ENCODE data around the gene LRRC41. TPM values are rescaled to one million over a fixed set of nuclear protein-coding genes. Genes with fewer than 3 reads are reported as not detected.

Gene LRRC41
- total RNA-seq, 5 donors from 2014 or later (not counting 1 experiment from before 2014, with no cell fraction given): 31.4 to 35.3 (median 34.6) TPM

DNA sequence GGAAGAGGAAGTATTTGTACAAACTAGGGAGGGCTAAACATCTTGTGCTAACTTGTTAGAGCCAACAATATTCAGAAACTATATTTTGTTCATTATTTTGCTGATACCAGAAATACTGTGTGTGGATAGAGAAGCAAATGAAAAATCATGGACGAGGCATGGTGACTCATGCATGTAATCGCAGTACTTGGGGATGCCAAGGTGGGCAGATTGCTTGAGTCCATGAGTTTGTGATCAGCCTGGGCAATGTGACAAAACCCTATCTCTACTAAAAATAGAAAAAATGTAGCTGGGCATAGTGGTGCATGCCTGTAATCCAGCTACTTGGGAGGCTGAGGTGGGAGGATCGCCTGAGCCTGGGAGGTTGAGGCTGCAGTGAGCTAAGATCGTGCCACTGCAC is 13.4 kb downstream of the LRRC41 start:
- POLR2A ChIA-PET: interaction anchor here (0.6 to 0.8 kb wide), 3 partner anchors 13 to 45 kb away, joined by 3 to 8 read pairs (median 3); partner anchors contain the start of gene RAD54L (in 1 of the 2)
- Histone ChIP-seq H3K27ac (ENCODE audit: low read length) (no peak overlapping the region), H3K9me3 (no peaks in the 10 kb centered on the region), H3K4me3 (ENCODE audit: control insufficient read depth in 1 of 2, extremely low read depth in 1 of 2, low read length in 1 of 2) (no peak overlapping the region), H3K27me3 (replicated peaks in 1 of 2; ENCODE audit: control insufficient read depth in 2 of 2, extremely low read depth in 1 of 2, insufficient read depth in 2 of 2, low read length in 1 of 2) (no peaks in the 10 kb centered on the region), H3K4me1 (ENCODE audit: control insufficient read depth in 1 of 2, extremely low read depth in 1 of 2, insufficient read depth in 2 of 2, low read length in 2 of 2) (peaks cover 0 to 12% of the 10 kb centered on the region in 2 experiments), H3K36me3 (ENCODE audit: control insufficient read depth in 2 of 2, extremely low read depth in 1 of 2, insufficient read depth in 1 of 2, low read length in 1 of 2) (peaks cover under 1 to 13% of the 10 kb centered on the region in 2 donors)
- Mint-ChIP-seq H3K9me3 (no peaks in the 10 kb centered on the region), H3K27ac (no peak overlapping the region), H3K36me3 (peaks cover 19% of the 10 kb centered on the region), H3K4me1 (peaks cover 2 to 18% (median 5%) of the 10 kb centered on the region in 3 donors), H3K27me3 (no peaks in the 10 kb centered on the region), H3K4me3 (no peak overlapping the region)
- CTCF ChIA-PET: no interaction called here
- WGBS (ENCODE audit: insufficient coverage): no CpG with 5 or more reads among the region's 4 CpGs
- ATAC-seq (replicated peaks in 1 of 4) (no peak), DNase-seq (no peak)

DNA sequence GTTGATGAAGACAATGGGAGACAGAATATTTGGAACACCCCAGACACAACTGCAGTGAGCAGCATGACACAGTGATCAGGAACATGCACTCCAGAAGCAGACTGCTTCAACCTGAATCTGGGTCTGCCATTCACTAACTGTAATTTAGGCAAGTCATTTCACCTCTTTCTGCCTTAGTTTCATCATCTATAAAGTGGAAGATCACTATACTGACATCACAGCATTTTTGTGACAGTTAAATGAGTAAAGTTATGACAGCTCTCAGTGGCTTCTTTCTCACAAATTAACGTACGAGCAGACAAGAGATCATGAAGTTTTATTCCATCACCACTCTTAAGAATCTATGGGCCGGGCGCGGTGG is 14.3 kb downstream of the LRRC41 start:
- Mint-ChIP-seq H3K4me1 (peaks cover 2 to 18% (median 5%) of the 10 kb centered on the region in 3 donors), H3K27ac (no peak overlapping the region), H3K36me3 (peaks cover 23% of the 10 kb centered on the region), H3K4me3 (no peak overlapping the region), H3K27me3 (no peaks in the 10 kb centered on the region), H3K9me3 (no peaks in the 10 kb centered on the region)
- H3K4me3 ChIP-seq (ENCODE audit: control insufficient read depth in 1 of 2, extremely low read depth in 1 of 2, low read length in 1 of 2): no peak overlapping the region
- ATAC-seq (replicated peaks in 1 of 4) (no peak), DNase-seq (no peak)
- no peaks in the 10 kb centered on the region for H3K9me3 ChIP-seq
- WGBS (ENCODE audit: insufficient coverage): 97% methylated on average over 5 of the region's 5 CpGs
- no peak overlapping the region for H3K27ac ChIP-seq (ENCODE audit: low read length)
- peaks cover 0 to 12% of the 10 kb centered on the region in 2 experiments for H3K4me1 ChIP-seq (ENCODE audit: control insufficient read depth in 1 of 2, extremely low read depth in 1 of 2, insufficient read depth in 2 of 2, low read length in 2 of 2)
- ChIA-PET CTCF (no interaction called here), POLR2A (no interaction called here)
- H3K36me3 ChIP-seq (ENCODE audit: control insufficient read depth in 2 of 2, extremely low read depth in 1 of 2, insufficient read depth in 1 of 2, low read length in 1 of 2): peaks cover 0 to 15% of the 10 kb centered on the region in 2 donors
- no peaks in the 10 kb centered on the region for H3K27me3 ChIP-seq (replicated peaks in 1 of 2; ENCODE audit: control insufficient read depth in 2 of 2, extremely low read depth in 1 of 2, insufficient read depth in 2 of 2, low read length in 1 of 2)

DNA sequence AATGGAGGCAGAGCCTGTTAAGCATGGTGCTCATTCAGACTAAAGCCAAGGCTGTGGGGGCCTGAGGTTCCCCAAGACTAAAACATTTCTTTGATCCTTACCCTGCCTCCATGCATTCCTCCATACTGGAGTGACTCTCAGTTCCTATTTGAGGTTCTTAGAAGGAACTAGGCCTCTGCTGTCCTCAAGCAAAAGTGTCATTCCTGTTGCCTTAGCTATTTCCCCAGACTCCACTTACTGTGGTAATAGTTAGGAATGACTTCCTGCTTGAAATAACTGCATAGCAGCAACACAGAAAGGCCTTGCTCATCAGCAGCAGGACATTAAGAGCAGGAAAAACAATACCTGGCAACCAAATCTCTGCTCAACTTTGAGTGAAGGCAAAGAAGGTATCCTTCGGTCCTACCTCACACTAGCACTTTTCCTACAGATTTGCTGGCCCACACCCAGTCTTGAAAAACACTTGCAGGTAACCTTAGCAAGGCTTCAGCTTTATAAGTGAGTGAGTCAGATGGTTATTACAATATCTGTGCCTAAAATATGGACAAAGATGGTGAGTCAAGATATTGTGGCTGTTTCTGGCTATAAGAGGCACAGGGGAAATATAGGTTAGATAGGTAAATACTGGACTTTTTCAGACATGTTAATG is 14.8 kb downstream of the LRRC41 start:
- Mint-ChIP-seq H3K4me1 (peaks cover 2 to 18% (median 5%) of the 10 kb centered on the region in 3 donors), H3K9me3 (no peaks in the 10 kb centered on the region), H3K27ac (no peak overlapping the region), H3K36me3 (peaks cover 26% of the 10 kb centered on the region), H3K4me3 (no peak overlapping the region), H3K27me3 (no peaks in the 10 kb centered on the region)
- H3K9me3 ChIP-seq: no peaks in the 10 kb centered on the region
- H3K4me3 ChIP-seq (ENCODE audit: control insufficient read depth in 1 of 2, extremely low read depth in 1 of 2, low read length in 1 of 2): no peak overlapping the region
- CTCF ChIA-PET: no interaction called here
- no peak for ATAC-seq (replicated peaks in 1 of 4)
- POLR2A ChIA-PET: no interaction called here
- WGBS (ENCODE audit: insufficient coverage): no CpG with 5 or more reads among the region's 1 CpG
- H3K27ac ChIP-seq (ENCODE audit: low read length): no peak overlapping the region
- peaks cover 0 to 13% of the 10 kb centered on the region in 2 donors for H3K36me3 ChIP-seq (ENCODE audit: control insufficient read depth in 2 of 2, extremely low read depth in 1 of 2, insufficient read depth in 1 of 2, low read length in 1 of 2)
- DNase-seq: no peak
- no peaks in the 10 kb centered on the region for H3K27me3 ChIP-seq (replicated peaks in 1 of 2; ENCODE audit: control insufficient read depth in 2 of 2, extremely low read depth in 1 of 2, insufficient read depth in 2 of 2, low read length in 1 of 2)
- H3K4me1 ChIP-seq (ENCODE audit: control insufficient read depth in 1 of 2, extremely low read depth in 1 of 2, insufficient read depth in 2 of 2, low read length in 2 of 2): peaks cover 0 to 12% of the 10 kb centered on the region in 2 experiments

DNA sequence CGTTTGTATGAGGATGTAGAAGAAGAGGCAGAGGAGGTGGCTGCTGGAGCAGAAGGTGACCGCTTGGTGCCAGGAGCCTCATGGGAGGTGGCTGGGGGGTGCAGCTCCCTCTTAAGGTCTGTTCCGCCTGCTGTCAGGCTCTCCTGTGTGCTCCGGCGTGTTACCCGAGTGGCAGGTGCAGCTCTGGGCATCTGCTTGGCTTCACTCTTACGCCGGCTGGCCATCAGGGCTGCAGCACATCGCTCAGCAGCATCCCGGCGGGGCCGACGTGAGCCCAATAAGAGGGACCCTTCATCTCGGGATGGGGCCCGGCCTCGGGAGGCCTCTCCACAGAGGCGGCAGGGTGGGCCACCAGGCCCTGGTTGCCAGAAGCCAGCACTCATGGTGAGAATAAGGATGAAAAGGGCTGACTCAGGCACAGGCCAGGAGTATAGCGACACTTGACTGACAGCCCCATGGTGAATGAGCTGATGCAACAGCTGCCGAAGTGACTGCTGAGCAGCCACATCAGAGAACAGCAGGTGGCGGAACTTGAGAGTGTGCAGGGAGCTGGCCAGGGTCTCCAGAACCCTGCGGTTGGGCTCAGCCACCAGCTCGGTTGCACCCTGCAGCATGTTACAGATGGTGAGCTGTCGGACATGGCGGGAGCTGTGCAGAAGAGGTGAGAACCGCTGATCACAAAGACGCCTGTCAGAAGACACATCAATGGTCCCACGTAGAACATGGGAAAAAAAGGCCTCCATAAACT is 17.5 kb downstream of the LRRC41 start:
- H3K27ac ChIP-seq (ENCODE audit: low read length): no peak overlapping the region
- peaks cover 0 to 12% of the 10 kb centered on the region in 2 experiments for H3K4me1 ChIP-seq (ENCODE audit: control insufficient read depth in 1 of 2, extremely low read depth in 1 of 2, insufficient read depth in 2 of 2, low read length in 2 of 2)
- no peaks in the 10 kb centered on the region for H3K27me3 ChIP-seq (replicated peaks in 1 of 2; ENCODE audit: control insufficient read depth in 2 of 2, extremely low read depth in 1 of 2, insufficient read depth in 2 of 2, low read length in 1 of 2)
- no peaks in the 10 kb centered on the region for H3K27me3 Mint-ChIP-seq
- no peaks in the 10 kb centered on the region for H3K9me3 ChIP-seq
- no peak overlapping the region for H3K4me3 Mint-ChIP-seq
- no peak overlapping the region for H3K4me3 ChIP-seq (ENCODE audit: control insufficient read depth in 1 of 2, extremely low read depth in 1 of 2, low read length in 1 of 2)
- peaks cover 2 to 18% (median 5%) of the 10 kb centered on the region in 3 donors for H3K4me1 Mint-ChIP-seq
- 65% methylated on average over 24 of the region's 27 CpGs for WGBS (ENCODE audit: insufficient coverage)
- peaks cover 3 to 22% of the 10 kb centered on the region in 2 donors for H3K36me3 ChIP-seq (ENCODE audit: control insufficient read depth in 2 of 2, extremely low read depth in 1 of 2, insufficient read depth in 1 of 2, low read length in 1 of 2)
- ATAC-seq (replicated peaks in 1 of 4) (peak in 3 of 4 experiments; percentile 64 to 81 (median 70)), DNase-seq (peak in 12 of 35 experiments; percentile 4 to 42 (median 12))
- CTCF ChIA-PET: interaction anchor here (0.5 to 0.6 kb wide), 2 partner anchors 16 to 62 kb away, joined by 3 to 4 read pairs; no protein-coding TSS in a partner anchor
- peaks cover 44% of the 10 kb centered on the region for H3K36me3 Mint-ChIP-seq
- H3K27ac Mint-ChIP-seq: peak overlapping the region; percentile 37 to 68
- H3K9me3 Mint-ChIP-seq: no peaks in the 10 kb centered on the region
- POLR2A ChIA-PET: interaction anchor here in 1 of 2 donors (0.5 kb wide), 1 partner anchor 543 kb away, joined by 7 read pairs; no protein-coding TSS in a partner anchor

DNA sequence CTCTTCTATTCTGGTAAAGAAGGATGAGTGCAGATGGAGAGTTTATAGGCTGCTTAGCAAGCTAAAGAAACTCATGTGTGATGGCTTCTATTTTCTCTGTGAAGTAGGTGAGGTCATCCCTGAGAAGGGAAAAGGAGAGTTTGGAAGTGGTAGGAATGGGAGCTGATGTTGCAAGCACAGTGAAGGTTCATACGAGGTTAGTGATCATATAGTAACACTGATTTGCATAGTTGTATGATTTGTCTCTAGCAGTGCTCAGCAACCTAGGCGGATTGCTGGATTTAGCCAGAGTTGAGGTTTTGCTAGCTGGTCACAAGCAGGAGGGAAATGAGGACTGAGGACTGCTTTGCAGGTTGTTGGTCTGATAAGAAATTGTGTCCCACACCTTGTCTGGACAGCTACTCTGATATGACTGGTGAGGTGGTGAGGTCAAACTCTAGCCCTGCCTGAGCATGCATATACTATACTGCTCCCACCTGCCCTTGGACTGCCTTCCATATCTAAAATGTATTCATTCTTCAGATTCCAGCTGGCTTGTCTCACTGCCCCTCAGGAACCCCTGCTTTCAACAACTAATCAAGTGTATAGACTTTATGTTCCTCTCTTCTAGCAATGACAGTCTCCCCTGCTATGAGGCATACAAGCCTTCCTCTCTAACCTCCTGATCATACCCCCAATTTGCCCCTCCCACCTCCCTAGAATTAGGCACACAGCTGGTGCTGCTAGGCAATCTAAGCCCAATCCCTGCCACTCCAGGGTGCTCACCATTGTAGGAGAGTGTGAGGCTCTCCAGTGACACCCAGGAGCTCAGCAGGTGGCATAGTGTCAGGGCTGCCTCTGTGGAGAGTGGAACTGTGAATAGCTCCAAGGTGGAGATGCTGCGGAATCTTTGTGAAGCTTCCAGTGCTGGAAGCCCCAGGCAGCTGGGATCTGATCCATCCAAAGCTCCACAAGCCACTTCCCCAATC is 18.5 kb downstream of the LRRC41 start:
- Histone ChIP-seq H3K36me3 (ENCODE audit: control insufficient read depth in 2 of 2, extremely low read depth in 1 of 2, insufficient read depth in 1 of 2, low read length in 1 of 2) (peaks cover 5 to 32% of the 10 kb centered on the region in 2 donors), H3K4me3 (ENCODE audit: control insufficient read depth in 1 of 2, extremely low read depth in 1 of 2, low read length in 1 of 2) (no peak overlapping the region), H3K27me3 (replicated peaks in 1 of 2; ENCODE audit: control insufficient read depth in 2 of 2, extremely low read depth in 1 of 2, insufficient read depth in 2 of 2, low read length in 1 of 2) (no peaks in the 10 kb centered on the region), H3K27ac (ENCODE audit: low read length) (no peak overlapping the region), H3K4me1 (ENCODE audit: control insufficient read depth in 1 of 2, extremely low read depth in 1 of 2, insufficient read depth in 2 of 2, low read length in 2 of 2) (peaks cover 0 to 12% of the 10 kb centered on the region in 2 experiments), H3K9me3 (no peaks in the 10 kb centered on the region)
- Mint-ChIP-seq H3K9me3 (no peaks in the 10 kb centered on the region), H3K4me3 (no peak overlapping the region), H3K27ac (no peak overlapping the region), H3K27me3 (no peaks in the 10 kb centered on the region), H3K36me3 (peaks cover 46% of the 10 kb centered on the region), H3K4me1 (peaks cover 2 to 18% (median 5%) of the 10 kb centered on the region in 3 donors)
- DNase-seq (no peak), ATAC-seq (replicated peaks in 1 of 4) (no peak)
- CTCF ChIA-PET: interaction anchor here (0.5 to 1.3 kb wide), 2 partner anchors 15 to 38 kb away, joined by 3 to 4 read pairs; no protein-coding TSS in a partner anchor
- 92% methylated on average over 2 of the region's 3 CpGs for WGBS (ENCODE audit: insufficient coverage)
- POLR2A ChIA-PET: interaction anchor here in 1 of 2 donors (0.5 to 0.6 kb wide), 2 partner anchors 75 to 542 kb away, joined by 7 to 10 read pairs; no protein-coding TSS in a partner anchor

Measured in T-cell (primary cell).